Astrocyte of the cerebellum (primary cell): ENCODE data around the gene RBBP6.

Source experiments
- DNase-seq: peaks from one replicate; pipeline ENCODE4 v3.0.0-alpha.2; 2011; ENCODE audit warnings: low read depth
- H3K4me3 ChIP-seq: 2 replicates; pipeline ENCODE4 v1.5.1; 2011; ENCODE audit warnings: mild to moderate bottlenecking, low read depth, low read length, moderate library complexity
- CTCF ChIP-seq: IDR thresholded peaks from 2 replicates; pipeline ENCODE4 v1.5.1; 2012; ENCODE audit warnings: low read length, low read depth, moderate library complexity, mild to moderate bottlenecking; ENCODE audit errors: missing control alignments
- in situ Hi-C: cut with HindIII; loops from 2 replicates; pipeline ENCODE4 v1.10.0; 2017; ENCODE audit warnings: low sequenced_read_pairs

The RBBP6 gene

GRCh38 chr16:24520983-24521382 is 18.4 kb upstream of the RBBP6 start:
- in situ Hi-C loops, result no loop called here
- TF ChIP-seq CTCF, result no peak
- DNase-seq, result no peak
- no peak overlapping the region for H3K4me3 ChIP-seq

DNA sequence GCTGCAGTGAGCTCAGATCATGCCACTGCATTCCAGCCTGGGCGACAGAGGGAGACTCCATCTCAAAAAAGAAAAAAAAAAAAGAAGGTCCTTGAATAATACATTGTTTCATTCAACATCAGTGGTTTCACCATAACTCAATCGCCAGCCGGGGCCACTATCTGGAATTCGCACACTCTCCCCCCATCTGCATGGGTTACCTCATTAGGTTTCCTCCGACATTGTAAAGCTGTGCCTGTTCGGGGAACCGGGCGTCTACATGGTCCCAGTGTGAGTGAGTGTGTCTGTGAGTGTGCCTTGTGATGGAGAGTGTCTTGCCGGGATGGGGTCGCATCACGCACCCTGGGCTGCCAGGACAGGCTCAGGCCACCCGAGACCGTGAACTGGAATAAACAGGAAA is 16.6 kb upstream of the RBBP6 start:
- in situ Hi-C loops, result no loop called here
- no peak for DNase-seq
- H3K4me3 ChIP-seq, result no peak overlapping the region
- no peak for TF ChIP-seq CTCF

GRCh38 chr16:24523569-24523968 is 15.8 kb upstream of the RBBP6 start:
- H3K4me3 ChIP-seq, result no peak overlapping the region
- no peak for DNase-seq
- TF ChIP-seq CTCF, result no peak
- in situ Hi-C loops, result no loop called here

DNA sequence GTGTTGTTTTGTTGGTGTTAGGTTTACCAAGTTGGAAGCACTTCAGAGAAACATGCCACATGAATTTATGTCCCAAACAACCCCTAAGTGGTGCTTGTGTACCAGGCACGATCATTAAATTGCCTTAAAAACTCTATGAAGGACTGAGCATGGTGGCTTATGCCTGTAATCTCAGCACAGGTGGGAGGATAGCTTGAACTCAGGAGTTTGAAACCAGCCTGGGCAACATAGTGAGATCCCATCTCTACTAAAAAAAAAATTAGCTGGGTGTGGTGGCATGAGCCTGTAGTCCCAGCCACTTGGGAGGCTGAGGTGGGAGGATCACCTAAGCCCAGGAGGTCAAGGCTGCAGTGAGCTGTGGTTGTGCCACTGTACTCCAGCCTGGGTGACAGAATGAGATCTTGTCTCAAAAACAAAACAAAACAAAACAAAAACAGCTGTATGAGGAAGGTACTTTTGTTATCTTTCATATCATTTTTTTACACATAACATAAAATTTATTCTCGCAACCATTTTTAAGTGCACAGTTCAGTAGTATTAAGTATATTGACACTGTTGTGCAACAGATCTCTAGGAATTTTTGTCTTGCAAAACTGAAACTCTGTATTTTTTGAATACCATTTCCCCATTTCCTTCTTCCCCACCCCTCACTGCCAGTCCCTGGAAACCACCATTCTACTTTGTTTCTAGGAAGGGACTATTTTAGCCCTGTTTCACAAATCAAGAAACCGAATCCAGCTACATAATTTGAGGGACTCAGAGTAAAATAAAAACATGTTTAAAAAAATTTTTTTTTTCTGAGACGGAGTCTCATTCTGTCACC is 14.3 kb upstream of the RBBP6 start:
- TF ChIP-seq CTCF, result no peak
- in situ Hi-C loops, result no loop called here
- no peak overlapping the region for H3K4me3 ChIP-seq
- DNase-seq, result no peak

DNA sequence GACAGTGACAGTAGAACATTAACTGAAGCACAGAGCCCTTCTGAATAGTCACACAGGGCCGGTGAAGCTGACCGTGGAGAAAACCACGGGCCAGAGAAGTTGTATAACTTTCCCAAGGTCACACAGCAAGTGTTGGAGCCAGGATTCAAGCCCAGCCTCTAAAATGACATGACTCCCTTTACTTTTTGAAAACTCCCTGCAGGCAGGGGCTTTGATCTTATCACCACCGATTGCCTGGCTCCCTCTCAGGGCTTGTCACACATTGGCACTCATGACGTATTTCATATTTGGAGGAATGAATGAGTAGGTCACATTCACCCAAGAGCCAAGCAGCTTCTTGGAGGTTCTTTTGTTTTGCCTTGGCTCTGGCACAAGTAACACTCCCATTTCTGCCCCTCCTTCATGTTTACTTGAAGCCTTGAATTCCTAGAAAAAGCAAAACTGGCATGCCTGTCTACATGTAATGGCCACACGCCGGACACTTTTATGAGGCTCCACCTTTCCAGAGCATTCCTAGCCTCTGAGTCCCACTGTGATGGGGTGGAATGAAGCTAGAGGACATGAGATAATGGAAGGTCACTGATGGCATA is 13.3 kb upstream of the RBBP6 start:
- DNase-seq, result no peak
- in situ Hi-C loops, result no loop called here
- H3K4me3 ChIP-seq, result no peak overlapping the region
- TF ChIP-seq CTCF, result no peak

DNA sequence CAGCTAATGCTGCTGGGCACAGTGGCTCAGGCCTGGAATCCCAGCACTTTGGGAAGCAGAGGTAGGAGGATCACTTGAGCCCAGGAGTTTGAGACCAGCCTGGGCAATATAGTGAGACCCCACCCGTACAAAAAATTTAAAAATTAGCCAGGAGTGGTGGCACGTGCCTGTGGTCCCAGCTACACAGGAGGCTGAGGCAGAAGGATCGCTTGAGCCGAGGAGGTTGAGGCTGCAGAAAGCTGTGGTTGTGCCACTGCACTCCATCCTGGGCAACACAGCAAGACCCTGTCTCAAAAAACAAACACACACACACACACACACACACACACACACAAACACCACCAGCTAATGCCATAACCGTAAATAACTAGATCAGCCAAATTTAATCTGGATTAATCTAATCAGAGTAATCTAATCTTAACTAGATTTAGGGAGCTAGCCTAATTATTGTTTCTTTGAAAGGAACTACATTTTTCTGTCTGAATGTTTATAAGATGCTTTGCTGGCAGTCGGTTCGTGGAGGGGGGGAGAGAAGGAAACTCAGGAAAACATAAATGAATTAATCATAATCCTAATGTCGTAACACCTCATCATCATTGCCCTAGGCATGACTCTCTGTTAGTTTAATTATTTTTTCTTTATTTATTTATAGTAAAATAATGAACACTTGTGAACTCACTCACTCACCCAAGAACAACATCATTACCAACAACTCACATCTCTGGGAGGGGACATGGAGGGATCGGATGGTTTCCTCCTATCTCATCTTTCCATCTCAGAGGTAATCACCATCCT is 12.5 kb upstream of the RBBP6 start:
- in situ Hi-C loops, result no loop called here
- DNase-seq, result no peak
- no peak for TF ChIP-seq CTCF
- H3K4me3 ChIP-seq, result no peak overlapping the region
